NCI-H146 treated with DMSO at 0.1 percent for 48 hours (cell line): Measurements from ENCODE around the gene MPHOSPH6.
"Not testable (repeated sequence)": the region's sequence is repeated elsewhere in the genome, so short reads cannot be mapped to it uniquely, and the experiment has no call there.

Experiments used
- DNase-seq: peaks from one replicate; lab custom pipeline; 2025; ENCODE audit not compliant: unreplicated experiment; lab: John Stamatoyannopoulos, UW

MPHOSPH6 gene

GRCh38 chr16:82169861-82170845, at the start of gene MPHOSPH6:
Gene MPHOSPH6 (minus strand): TSS chr16:82170224. CDS start chr16:82170175, 49 bp downstream.
- DNase-seq, result peak; percentile 54

GRCh38 chr16:82219298-82219697, 49.3 kb upstream of the MPHOSPH6 start:
- DNase-seq, result no peak

- not testable (repeated sequence) for DNase-seq
Measured at GRCh38 chr16:82209314-82209713, 39.3 kb upstream of the MPHOSPH6 start.

- DNase-seq, result no peak
Measured at GRCh38 chr16:82203198-82203597, 33.2 kb upstream of the MPHOSPH6 start.

- DNase-seq, result no peak
Measured at GRCh38 chr16:82201926-82202325, 31.9 kb upstream of the MPHOSPH6 start.

GRCh38 chr16:82201351-82201750, 31.3 kb upstream of the MPHOSPH6 start:
- DNase-seq, result no peak

- no peak for DNase-seq
Measured at GRCh38 chr16:82199209-82199608, 29.2 kb upstream of the MPHOSPH6 start.

GRCh38 chr16:82197540-82198240, 27.7 kb upstream of the MPHOSPH6 start:
- no peak for DNase-seq

- no peak for DNase-seq
Measured at GRCh38 chr16:82195917-82196494, 26.0 kb upstream of the MPHOSPH6 start.

- no peak for DNase-seq
Measured at GRCh38 chr16:82194086-82194485, 24.1 kb upstream of the MPHOSPH6 start.

GRCh38 chr16:82192665-82193064, 22.6 kb upstream of the MPHOSPH6 start:
- DNase-seq, result no peak

GRCh38 chr16:82190386-82190785, 20.4 kb upstream of the MPHOSPH6 start:
- DNase-seq, result no peak

- DNase-seq, result no peak
Measured at GRCh38 chr16:82187829-82188228, 17.8 kb upstream of the MPHOSPH6 start.

GRCh38 chr16:82185012-82185411, 15.0 kb upstream of the MPHOSPH6 start:
- DNase-seq, result peak; percentile 26

GRCh38 chr16:82184213-82184612, 14.2 kb upstream of the MPHOSPH6 start:
- no peak for DNase-seq

GRCh38 chr16:82183004-82183397, 13.0 kb upstream of the MPHOSPH6 start:
- no peak for DNase-seq

- no peak for DNase-seq
Measured at GRCh38 chr16:82182266-82183003, 12.4 kb upstream of the MPHOSPH6 start.

- DNase-seq, result no peak
Measured at GRCh38 chr16:82181461-82182185, 11.6 kb upstream of the MPHOSPH6 start.

GRCh38 chr16:82178352-82178751, 8.3 kb upstream of the MPHOSPH6 start:
- DNase-seq, result no peak

GRCh38 chr16:82177555-82177954, 7.5 kb upstream of the MPHOSPH6 start:
- no peak for DNase-seq
